ENCODE measurements around the gene DGKD. TPM values are rescaled to one million over a fixed set of nuclear protein-coding genes. Genes with fewer than 3 reads are reported as not detected.

The DGKD gene
- total RNA-seq, 1 donor from 2014 or later: 72.5 TPM

GRCh38 chr2:233456934-233457333 is 102.6 kb downstream of the DGKD start:
- H3K27ac Mint-ChIP-seq: no peak overlapping the region
- H3K4me1 Mint-ChIP-seq (ENCODE audit: unreplicated experiment): no peaks in the 10 kb centered on the region
- no peaks in the 10 kb centered on the region for H3K27me3 Mint-ChIP-seq
- H3K36me3 Mint-ChIP-seq: peaks cover 6% of the 10 kb centered on the region
- no peak overlapping the region for H3K4me3 Mint-ChIP-seq
- no peak for TF ChIP-seq CTCF (conservative IDR thresholded peaks at IDR 0.05)
- H3K9me3 Mint-ChIP-seq: no peaks in the 10 kb centered on the region
- no peak for DNase-seq (ENCODE audit: extremely low spot score, unreplicated experiment)

GRCh38 chr2:233457356-233457755 is 103.1 kb downstream of the DGKD start:
- Mint-ChIP-seq H3K4me1 (ENCODE audit: unreplicated experiment) (no peaks in the 10 kb centered on the region), H3K4me3 (no peak overlapping the region), H3K27ac (no peak overlapping the region), H3K9me3 (no peaks in the 10 kb centered on the region), H3K27me3 (no peaks in the 10 kb centered on the region), H3K36me3 (peaks cover 6% of the 10 kb centered on the region)
- DNase-seq (ENCODE audit: extremely low spot score, unreplicated experiment): no peak
- no peak for TF ChIP-seq CTCF (conservative IDR thresholded peaks at IDR 0.05)

- no peak for DNase-seq (ENCODE audit: extremely low spot score, unreplicated experiment)
- Mint-ChIP-seq H3K4me3 (no peak overlapping the region), H3K36me3 (peaks cover 6% of the 10 kb centered on the region), H3K27ac (no peak overlapping the region), H3K27me3 (no peaks in the 10 kb centered on the region), H3K4me1 (ENCODE audit: unreplicated experiment) (no peaks in the 10 kb centered on the region), H3K9me3 (no peaks in the 10 kb centered on the region)
- no peak for TF ChIP-seq CTCF (conservative IDR thresholded peaks at IDR 0.05)
These were observed 103.8 kb downstream of the DGKD start for GRCh38 chr2:233458031-233458610.

- H3K27me3 Mint-ChIP-seq: no peaks in the 10 kb centered on the region
- no peaks in the 10 kb centered on the region for H3K4me1 Mint-ChIP-seq (ENCODE audit: unreplicated experiment)
- peaks cover 6% of the 10 kb centered on the region for H3K36me3 Mint-ChIP-seq
- no peak for DNase-seq (ENCODE audit: extremely low spot score, unreplicated experiment)
- H3K9me3 Mint-ChIP-seq: no peaks in the 10 kb centered on the region
- no peak overlapping the region for H3K27ac Mint-ChIP-seq
- H3K4me3 Mint-ChIP-seq: no peak overlapping the region
- no peak for TF ChIP-seq CTCF (conservative IDR thresholded peaks at IDR 0.05)
These were observed 104.5 kb downstream of the DGKD start for GRCh38 chr2:233458826-233459225.

- Mint-ChIP-seq H3K4me1 (ENCODE audit: unreplicated experiment) (no peaks in the 10 kb centered on the region), H3K27ac (no peak overlapping the region), H3K27me3 (no peaks in the 10 kb centered on the region), H3K9me3 (no peaks in the 10 kb centered on the region), H3K4me3 (no peak overlapping the region), H3K36me3 (peaks cover 6% of the 10 kb centered on the region)
- TF ChIP-seq CTCF (conservative IDR thresholded peaks at IDR 0.05): no peak
- no peak for DNase-seq (ENCODE audit: extremely low spot score, unreplicated experiment)
These were observed 105.1 kb downstream of the DGKD start for GRCh38 chr2:233459426-233459825.
